Islet precursor cell (in vitro differentiated cells): Measurements from ENCODE around the gene MGAT5B.
"Not testable (repeated sequence)": the region's sequence is repeated elsewhere in the genome, so short reads cannot be mapped to it uniquely, and the experiment has no call there.

ENCODE experiments used
- DNase-seq: peaks from one replicate; pipeline ENCODE4 v3.0.0-alpha.2; 2018

Gene MGAT5B

GRCh38 chr17:76849160-76849559 is 19.0 kb upstream of the MGAT5B start:
- not testable (repeated sequence) for DNase-seq

DNA sequence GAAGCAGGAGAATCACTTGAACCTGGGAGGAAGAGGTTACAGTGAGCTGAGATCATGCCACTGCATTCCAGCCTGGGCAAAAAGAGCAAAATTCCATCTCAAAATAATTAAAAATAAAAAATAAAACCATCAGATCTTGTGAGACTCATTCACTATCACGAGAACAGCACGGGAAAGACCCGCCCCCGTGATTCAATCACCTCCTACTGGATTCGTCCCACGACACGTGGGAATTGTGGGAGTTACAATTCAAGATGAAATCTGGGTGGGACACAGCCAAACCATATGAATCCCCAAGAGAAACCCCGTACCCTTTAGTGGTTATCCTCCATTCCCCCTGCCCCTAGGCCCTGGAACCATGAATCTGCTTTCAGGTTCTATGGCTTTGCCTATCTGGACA is 15.4 kb upstream of the MGAT5B start:
- no peak for DNase-seq

DNA sequence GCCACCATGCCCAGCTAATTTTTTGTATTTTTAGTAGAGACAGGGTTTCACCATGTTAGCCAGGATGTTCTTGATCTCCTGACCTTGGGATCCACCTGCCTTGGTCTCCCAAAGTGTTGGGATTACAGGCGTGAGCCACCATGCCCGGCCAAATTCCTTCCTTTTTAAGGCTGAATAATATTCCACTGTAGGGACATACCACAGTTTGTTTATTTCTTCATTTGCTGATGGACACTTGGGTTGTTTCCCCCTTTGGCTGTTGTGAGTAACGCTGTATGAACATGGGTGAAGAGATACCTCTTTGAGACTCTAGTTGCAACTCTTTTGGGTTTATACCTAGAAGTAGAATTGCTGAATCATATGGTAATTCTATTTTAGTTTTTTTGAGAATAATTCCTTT is 13.1 kb upstream of the MGAT5B start:
- no peak for DNase-seq

- no peak for DNase-seq
These were observed 6.1 kb upstream of the MGAT5B start for GRCh38 chr17:76862079-76862478.

DNA sequence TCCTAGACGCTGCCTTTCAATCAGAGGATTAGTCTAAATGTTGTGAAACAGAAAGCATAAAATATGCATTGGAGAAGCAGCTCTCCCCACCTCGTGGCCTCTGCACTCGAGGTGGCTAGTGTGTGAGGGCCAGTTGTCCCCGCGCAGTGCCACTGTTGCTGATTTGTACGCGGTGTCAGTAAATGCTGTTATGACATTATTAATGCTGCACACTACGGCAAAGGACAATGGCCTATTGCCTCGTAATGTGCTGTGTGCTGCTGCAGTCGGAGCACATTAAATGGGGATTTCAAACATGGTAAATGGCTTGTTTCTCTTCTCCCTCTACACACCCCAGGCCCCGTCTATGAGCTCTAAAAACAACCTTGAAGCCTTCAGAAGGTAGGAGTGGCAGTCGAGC is 5.7 kb upstream of the MGAT5B start:
- DNase-seq = no peak

DNA sequence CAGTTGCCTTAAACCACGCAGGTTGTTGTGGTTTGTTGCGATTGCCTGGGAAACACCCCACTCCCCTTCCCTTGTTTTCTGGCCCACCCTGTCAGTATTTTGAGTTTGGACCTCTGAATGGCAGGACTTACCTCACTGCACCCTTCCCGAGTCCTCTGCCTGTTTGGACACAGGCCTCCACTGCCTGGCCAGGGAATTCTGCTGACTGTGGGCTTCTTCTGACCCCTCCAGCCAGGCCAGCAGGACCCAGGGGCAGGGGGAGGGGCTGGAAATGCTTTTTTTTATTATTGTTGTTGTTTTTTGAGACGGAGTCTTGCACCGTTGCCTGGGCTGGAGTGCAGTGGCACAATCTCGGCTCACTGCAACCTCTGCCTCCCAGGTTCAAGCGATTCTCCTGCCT is 4.2 kb upstream of the MGAT5B start:
- DNase-seq = no peak

- no peak for DNase-seq
These were observed 3.0 kb upstream of the MGAT5B start for GRCh38 chr17:76865174-76865573.

DNA sequence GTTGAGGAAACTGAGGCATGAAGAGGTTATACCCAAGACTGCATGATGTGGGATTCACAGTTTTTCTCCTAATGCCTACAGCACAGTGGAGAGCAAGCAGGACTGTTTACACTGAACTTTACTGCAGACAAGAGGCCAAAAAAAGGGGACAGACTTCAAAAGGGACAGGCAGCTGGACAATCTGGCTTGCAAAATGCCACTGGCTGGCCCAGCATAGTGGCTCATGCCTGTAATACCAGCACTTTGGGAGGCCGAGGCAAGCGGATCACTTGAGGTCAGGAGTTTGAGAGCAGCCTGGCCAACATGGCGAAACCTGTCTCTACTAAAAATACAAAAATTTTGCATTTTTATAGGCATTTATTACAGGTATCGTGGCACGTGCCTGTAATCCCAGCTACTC is 2.0 kb upstream of the MGAT5B start:
- no peak for DNase-seq

DNA sequence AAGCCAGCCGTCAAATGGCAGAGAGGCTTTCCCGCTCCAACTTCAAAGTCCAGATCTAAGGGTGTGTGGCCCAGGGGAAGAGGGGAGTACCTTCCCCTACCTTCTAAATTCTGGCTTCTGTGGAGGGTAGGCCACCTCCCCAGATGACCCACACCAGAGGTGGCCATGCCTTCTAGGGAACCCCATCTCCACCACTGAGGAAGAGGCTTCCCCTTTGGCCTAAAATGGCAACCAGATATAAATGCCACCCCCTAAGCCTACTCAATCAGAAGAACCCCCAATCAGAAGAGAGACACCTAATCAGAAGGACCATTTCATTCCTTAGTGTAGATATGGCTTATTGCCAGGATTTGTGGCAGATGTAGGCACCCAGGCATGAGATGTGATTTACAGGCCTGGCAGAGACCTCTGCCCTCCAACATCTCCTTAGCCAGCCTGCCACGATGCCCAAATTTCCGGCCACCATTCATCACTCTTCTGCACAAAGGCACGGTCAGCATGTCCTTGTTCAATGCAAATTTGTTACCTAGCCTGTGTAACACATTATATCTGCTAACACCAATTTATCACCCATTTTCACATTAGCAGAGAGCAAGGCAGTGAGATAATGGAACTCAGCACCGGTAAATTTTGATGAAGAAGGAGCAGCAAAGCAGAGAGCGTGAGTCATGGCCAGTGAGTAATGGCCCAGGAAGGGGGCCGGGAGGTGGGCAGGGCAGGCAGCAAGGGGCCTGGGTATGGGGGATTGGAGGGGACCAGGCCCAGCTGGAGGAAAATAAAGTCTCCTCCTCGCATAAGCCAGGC is 1.2 kb upstream of the MGAT5B start:
- no peak for DNase-seq

- peak; percentile 93 for DNase-seq
These were observed 527 bp upstream of the MGAT5B start for GRCh38 chr17:76867578-76868175.

DNA sequence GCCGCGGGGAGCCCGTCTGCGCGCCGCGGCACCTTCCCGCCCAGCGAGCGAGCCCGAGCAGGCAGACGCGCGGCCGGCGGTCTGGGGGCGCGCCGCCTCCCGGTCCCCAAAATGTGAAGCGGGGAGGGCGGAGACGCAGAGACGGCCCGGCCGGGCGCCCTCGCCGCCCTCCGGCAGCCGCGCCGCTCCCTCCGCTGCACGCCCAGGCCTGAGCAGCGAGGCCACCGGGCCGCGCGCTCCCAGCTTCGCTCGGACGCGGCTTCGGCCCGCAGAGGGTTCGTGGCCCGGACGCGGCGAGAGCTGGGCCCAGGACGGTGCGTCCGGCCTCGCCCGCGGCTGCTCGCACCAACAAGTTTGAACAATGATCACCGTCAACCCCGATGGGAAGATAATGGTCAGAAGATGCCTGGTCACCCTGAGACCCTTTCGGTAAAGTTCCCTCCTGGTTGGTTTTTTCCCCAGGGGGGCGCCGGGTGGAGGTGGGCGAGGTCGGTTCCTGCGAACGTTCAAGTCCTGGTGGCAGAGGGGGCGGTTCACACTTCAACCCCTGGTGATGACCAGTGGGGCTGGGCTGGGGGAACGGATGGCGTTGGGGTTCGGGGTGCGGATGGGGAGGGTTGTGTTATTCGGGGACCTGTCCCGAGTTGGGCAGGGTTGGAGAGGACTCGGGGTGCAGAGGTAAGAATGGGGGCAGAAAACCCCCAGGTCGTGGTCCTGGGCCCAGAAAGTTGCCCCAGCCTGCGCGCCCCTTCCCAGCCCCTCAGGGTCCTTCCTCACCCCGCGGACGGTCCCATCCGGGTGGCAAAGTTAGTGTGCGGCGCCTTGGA is 678 bp downstream of the MGAT5B start:
- DNase-seq = no peak

GRCh38 chr17:76869496-76870376 is 1.5 kb downstream of the MGAT5B start:
- no peak for DNase-seq

DNA sequence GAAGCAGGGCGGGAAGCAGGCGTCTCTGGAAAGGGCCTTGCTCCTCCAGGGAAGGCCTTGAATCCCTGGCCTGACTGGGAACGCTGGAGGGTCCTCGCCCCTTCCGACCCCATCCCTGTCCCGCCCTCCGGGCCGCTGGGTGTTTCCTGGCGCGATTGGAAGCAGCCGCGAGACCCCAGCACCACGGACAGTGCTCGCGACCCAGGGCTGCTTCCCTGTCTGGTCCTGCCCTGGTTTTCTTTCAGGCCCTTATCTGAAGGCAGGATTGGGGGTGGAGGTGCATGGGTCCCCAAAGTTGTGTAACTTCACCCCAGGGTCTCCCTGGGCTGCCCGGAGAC is 2.1 kb downstream of the MGAT5B start:
- peak; percentile 86 for DNase-seq

DNA sequence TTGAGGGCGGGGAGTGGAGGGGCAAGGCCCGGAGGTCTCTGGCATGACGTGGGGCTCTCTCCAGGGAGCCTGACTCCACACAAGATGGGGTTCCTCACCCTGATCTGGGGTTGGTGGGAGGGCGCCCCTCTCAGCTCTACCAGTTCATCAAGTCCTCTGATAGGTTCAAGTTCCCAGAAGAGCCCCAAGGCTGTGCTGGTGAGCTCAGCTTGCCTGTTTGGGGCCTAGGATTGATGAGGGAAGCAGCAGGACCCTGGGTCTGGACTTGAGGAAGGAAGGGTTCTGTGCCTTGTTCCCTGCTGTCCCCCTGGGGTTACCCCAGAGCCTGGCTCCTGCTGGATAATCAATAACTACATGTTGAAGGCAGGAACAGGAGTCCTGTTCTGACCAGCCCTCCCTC is 3.5 kb downstream of the MGAT5B start:
- DNase-seq = no peak

DNA sequence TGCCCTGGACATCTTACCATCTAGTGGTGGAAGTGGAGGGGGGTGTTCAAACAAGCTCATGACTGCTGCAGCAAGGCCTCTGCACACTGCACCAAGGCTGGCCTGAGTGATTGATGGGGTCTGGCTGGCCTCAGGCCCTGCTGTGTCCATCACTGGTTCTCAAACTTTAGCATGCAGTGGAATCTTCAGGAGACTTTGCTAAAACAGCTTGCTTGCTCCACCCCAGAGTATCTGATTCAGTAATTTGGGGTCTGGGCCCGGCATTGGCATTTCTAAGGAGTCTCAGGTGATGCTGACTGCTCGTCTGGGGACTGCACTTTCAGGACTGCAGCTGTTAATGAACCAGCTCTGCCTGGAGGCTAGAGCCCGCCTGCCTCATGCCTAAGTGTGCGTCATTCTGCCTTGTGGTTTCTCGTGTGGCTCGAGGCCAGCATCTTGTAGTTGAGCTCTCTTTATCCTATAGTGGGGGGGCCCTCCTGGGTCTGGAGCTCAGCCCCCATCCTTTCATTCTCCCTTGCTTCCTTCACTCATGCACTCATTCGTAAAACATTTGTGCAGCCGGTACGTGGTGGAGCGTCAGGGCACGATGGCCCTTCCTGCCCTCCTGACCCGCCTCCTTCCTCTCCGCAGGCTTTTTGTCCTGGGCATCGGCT is 4.1 kb downstream of the MGAT5B start:
- peak; percentile 97 for DNase-seq

DNA sequence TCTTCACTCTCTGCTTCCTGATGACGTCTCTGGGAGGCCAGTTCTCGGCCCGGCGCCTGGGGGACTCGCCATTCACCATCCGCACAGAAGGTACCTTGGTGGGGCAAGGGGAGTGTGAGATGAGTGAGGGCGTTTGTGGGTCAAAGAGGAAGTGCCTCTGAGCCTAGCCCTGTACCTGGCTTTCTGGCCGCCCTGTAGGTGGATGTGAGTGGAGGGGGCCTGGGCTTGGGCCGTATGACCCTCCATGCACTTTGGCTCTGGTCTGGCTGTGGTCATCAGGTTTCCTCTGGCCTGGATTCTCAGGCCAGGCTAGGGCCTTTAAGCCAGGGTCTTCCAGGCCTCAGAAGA is 4.6 kb downstream of the MGAT5B start:
- DNase-seq = no peak

DNA sequence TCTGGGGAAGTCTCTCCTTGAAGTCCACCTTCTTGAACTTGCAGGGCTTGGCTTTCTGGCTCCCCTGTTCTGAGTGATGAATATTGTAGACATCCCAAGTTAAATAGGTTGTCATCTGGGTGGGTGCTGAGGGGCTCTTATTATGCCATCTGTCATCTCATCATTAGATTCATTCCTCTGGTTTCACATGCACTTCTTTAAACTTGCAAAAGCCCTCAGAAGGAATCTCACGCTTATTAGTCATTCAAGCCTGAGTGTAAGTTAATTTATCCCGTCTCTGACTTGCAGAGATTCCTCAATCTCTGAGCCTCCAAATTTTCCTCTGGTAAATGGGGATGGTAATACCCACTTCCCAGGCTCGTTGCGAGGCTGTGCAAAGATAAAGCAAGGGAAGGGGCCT is 5.7 kb downstream of the MGAT5B start:
- no peak for DNase-seq

DNA sequence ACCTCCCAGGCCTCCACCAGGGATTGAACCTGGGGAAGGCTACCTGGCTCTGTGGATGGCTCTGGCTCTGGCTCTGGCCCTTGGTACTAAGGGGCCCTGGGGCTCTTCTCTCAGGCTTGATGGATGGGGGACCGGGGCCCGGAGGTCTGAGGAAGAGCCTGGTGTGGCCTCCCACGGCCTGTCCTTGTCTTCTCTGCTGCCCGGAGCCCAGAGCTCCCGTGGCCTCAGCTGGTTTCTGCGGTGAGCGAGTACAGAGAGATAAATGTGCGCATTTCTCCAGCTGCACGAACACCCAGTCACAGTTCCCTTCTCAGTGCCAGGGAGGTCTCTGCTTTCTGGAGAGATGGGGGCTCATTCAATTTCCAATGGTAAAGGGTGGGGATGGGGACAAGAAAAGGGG is 9.2 kb downstream of the MGAT5B start:
- no peak for DNase-seq

DNA sequence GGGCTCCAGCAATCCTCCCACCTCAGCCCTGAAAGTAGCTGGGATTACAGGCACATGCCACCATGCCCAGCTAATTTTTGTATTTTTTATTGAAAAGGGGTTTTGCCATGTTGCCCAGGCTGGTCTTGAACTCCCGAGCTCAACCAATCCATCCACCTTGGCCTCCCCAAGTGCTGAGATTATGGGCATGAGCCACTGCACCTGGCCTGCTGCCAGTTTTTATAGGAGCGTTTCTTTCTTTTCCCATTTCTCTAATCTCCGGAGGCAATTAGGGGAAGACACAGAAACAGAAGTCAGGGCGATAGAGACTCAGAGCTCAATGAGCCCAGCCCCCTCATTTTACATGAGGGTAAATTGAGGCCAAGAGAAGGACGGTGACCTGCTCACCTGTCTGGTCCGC is 10.4 kb downstream of the MGAT5B start:
- DNase-seq = no peak

GRCh38 chr17:76879254-76879653 is 11.1 kb downstream of the MGAT5B start:
- DNase-seq = no peak

DNA sequence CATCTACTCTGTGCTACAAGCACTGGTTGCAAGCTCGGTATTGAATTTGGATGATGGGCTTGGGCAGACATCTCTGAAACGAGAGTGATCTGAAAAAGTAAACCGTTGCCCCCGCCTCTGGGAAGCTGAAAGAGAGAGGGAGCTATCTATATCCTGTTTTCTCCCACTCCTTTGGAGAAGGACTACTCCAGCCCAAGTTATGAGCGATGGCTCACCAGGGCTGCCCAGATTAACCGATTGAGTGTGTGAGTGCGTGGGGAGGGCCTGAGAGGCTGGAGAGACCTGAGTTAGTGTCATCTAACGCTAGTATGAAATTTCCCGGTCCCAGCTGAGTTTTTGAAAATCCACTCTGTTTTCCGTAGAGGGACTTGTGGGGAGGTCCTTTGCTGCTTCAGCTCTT is 11.5 kb downstream of the MGAT5B start:
- no peak for DNase-seq

DNA sequence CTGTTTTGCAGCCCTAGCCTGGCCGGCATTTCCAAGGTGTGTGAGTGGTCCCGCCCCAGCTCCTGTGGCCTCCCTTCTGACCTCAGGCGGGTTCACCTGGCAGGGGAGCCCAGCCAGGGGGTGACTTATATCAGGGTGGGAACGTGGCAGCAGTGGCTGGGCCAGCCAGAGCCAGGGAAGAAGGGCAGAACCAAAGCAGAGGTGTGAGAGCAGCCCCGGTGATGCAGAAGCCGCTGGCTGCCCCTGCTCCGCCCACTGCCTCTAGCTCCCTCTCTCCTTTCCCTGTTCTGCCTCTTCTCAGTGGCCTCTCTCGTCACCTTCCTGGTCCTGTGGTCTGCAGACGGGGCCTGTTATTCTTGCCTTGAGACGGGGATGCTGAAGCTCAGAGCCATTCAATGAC is 12.1 kb downstream of the MGAT5B start:
- no peak for DNase-seq

- DNase-seq = no peak
These were observed 12.8 kb downstream of the MGAT5B start for GRCh38 chr17:76880971-76881370.
